H9 (cell line): Measurements from ENCODE around the gene ITGA11. TPM values are rescaled to one million over a fixed set of nuclear protein-coding genes. Genes with fewer than 3 reads are reported as not detected.

ENCODE experiments used
- DNase-seq: peaks from one replicate; pipeline ENCODE4 v3.0.0-alpha.2; 2017
- H2AFZ ChIP-seq: one replicate; pipeline ENCODE4 v1.6.1; 2013; ENCODE audit warnings: mild to moderate bottlenecking, low read length, control low read depth, moderate library complexity
- H2AK5ac ChIP-seq: 2 replicates; pipeline ENCODE4 v1.6.1; 2013; ENCODE audit warnings: low read length, control low read depth, mixed read lengths; ENCODE audit not compliant: insufficient read length
- H2BK120ac ChIP-seq: one replicate; pipeline ENCODE4 v1.6.1; 2013; ENCODE audit warnings: low read depth, mild to moderate bottlenecking, low read length, control low read depth, inconsistent platforms; ENCODE audit not compliant: poor library complexity, severe bottlenecking
- H2BK12ac ChIP-seq: 2 replicates; pipeline ENCODE4 v1.6.1; 2013; ENCODE audit warnings: low read length, control low read depth, mixed read lengths, low read depth; ENCODE audit not compliant: insufficient read length
- H2BK15ac ChIP-seq: 2 replicates; pipeline ENCODE4 v1.6.1; 2013; ENCODE audit warnings: low read depth, low read length, control low read depth
- H2BK20ac ChIP-seq: one replicate; pipeline ENCODE4 v1.6.1; 2013; ENCODE audit warnings: low read depth, mild to moderate bottlenecking, low read length, control low read depth, inconsistent platforms; ENCODE audit not compliant: poor library complexity, severe bottlenecking
- H2BK5ac ChIP-seq: 2 replicates; pipeline ENCODE4 v1.6.1; 2013; ENCODE audit warnings: low read length, control low read depth, mixed read lengths; ENCODE audit not compliant: insufficient read length
- H3K14ac ChIP-seq: 2 replicates; pipeline ENCODE4 v1.6.1; 2013; ENCODE audit warnings: low read length, control low read depth; ENCODE audit not compliant: insufficient read depth
- H3K18ac ChIP-seq: 2 replicates; pipeline ENCODE4 v1.6.1; 2013; ENCODE audit warnings: low read depth, mild to moderate bottlenecking, mixed read lengths, low read length, control low read depth; ENCODE audit not compliant: insufficient read length
- H3K23ac ChIP-seq: 2 replicates; pipeline ENCODE4 v1.6.1; 2013; ENCODE audit warnings: low read length, control low read depth, mixed read lengths, low read depth; ENCODE audit not compliant: insufficient read length
- H3K23me2 ChIP-seq: 2 replicates; pipeline ENCODE4 v1.6.1; 2013; ENCODE audit warnings: low read depth, mild to moderate bottlenecking, mixed read lengths, low read length, control low read depth; ENCODE audit not compliant: insufficient read length, poor library complexity, severe bottlenecking
- H3K27ac ChIP-seq: 2 replicates; pipeline ENCODE4 v1.5.1; 2013; ENCODE audit warnings: low read length, control low read depth, mixed read lengths, low read depth; ENCODE audit not compliant: insufficient read length
- H3K27me3 ChIP-seq: 2 replicates; pipeline ENCODE4 v1.6.1; 2013; ENCODE audit warnings: low read length, control low read depth, inconsistent platforms; ENCODE audit not compliant: insufficient read depth
- H3K4ac ChIP-seq: 2 replicates; pipeline ENCODE4 v1.6.1; 2013; ENCODE audit warnings: low read depth, mild to moderate bottlenecking, control low read depth, inconsistent platforms, low read length, moderate library complexity
- H3K4me1 ChIP-seq: 2 replicates; pipeline ENCODE4 v1.6.1; 2013; ENCODE audit warnings: low read length, control low read depth, inconsistent platforms; ENCODE audit not compliant: insufficient read depth
- H3K4me2 ChIP-seq: 2 replicates; pipeline ENCODE4 v1.6.1; 2013; ENCODE audit warnings: low read length, control low read depth, mixed read lengths; ENCODE audit not compliant: insufficient read length, insufficient read depth
- H3K56ac ChIP-seq: 2 replicates; pipeline ENCODE4 v1.6.1; 2013; ENCODE audit warnings: low read depth, mild to moderate bottlenecking, mixed read lengths, low read length, control low read depth; ENCODE audit not compliant: insufficient read length
- H3K79me1 ChIP-seq: 2 replicates; pipeline ENCODE4 v1.6.1; 2013; ENCODE audit warnings: low read depth, mild to moderate bottlenecking, moderate library complexity, low read length, control low read depth, inconsistent platforms; ENCODE audit not compliant: insufficient read depth, poor library complexity, severe bottlenecking
- H3K79me2 ChIP-seq: 2 replicates; pipeline ENCODE4 v1.6.1; 2013; ENCODE audit warnings: low read length, control low read depth, inconsistent platforms; ENCODE audit not compliant: insufficient read depth
- H3K9ac ChIP-seq: 2 replicates; pipeline ENCODE4 v1.6.1; 2013; ENCODE audit warnings: low read length, control low read depth, mixed read lengths; ENCODE audit not compliant: insufficient read length; ENCODE audit errors: extremely low read depth
- H3K9me3 ChIP-seq: one replicate; pipeline ENCODE4 v1.6.1; 2013; ENCODE audit warnings: low read depth, low read length, inconsistent platforms; ENCODE audit not compliant: control insufficient read depth
- H3T11ph ChIP-seq: one replicate; pipeline ENCODE4 v1.6.1; 2013; ENCODE audit warnings: mild to moderate bottlenecking, low read length, control low read depth, inconsistent platforms
- H4K20me1 ChIP-seq: one replicate; pipeline ENCODE4 v1.6.1; 2013; ENCODE audit not compliant: control insufficient read depth, insufficient read length, insufficient read depth
- H4K5ac ChIP-seq: 2 replicates; pipeline ENCODE4 v1.6.1; 2013; ENCODE audit warnings: low read depth, mild to moderate bottlenecking, mixed read lengths, low read length, control low read depth; ENCODE audit not compliant: insufficient read length
- H4K8ac ChIP-seq: replicated peaks from 2 replicates; pipeline ENCODE4 v1.6.1; 2013; ENCODE audit warnings: low read length, control low read depth, mixed read lengths, low read depth; ENCODE audit not compliant: insufficient read length
- H4K91ac ChIP-seq: 2 replicates; pipeline ENCODE4 v1.6.1; 2013; ENCODE audit warnings: low read depth, mild to moderate bottlenecking, moderate library complexity, mixed read lengths, low read length, control low read depth; ENCODE audit not compliant: insufficient read length
- H3K27ac Mint-ChIP-seq, 3 experiments: 2 replicates in 2 of 3; 3 replicates in 1 of 3; pipeline ENCODE4 v1.8.0; 2020 to 2021; ENCODE audit warnings: mixed read lengths in 3 of 3, mild to moderate bottlenecking in 1 of 3, moderate library complexity in 1 of 3
- H3K27me3 Mint-ChIP-seq: 2 replicates; pipeline ENCODE4 v1.8.0; 2021; ENCODE audit warnings: low read depth, mild to moderate bottlenecking, moderate library complexity, mixed read lengths
- H3K36me3 Mint-ChIP-seq, 3 experiments: 2 replicates in 2 of 3; 3 replicates in 1 of 3; pipeline ENCODE4 v1.8.0; 2020 to 2021; ENCODE audit warnings: low read depth in 3 of 3, mixed read lengths in 3 of 3; ENCODE audit not compliant: insufficient read depth in 1 of 3
- H3K4me1 Mint-ChIP-seq, 2 experiments: 2 replicates each; pipeline ENCODE4 v1.8.0; 2020; ENCODE audit warnings: mixed read lengths in 2 of 2
- H3K4me3 Mint-ChIP-seq, 2 experiments: 2 replicates in 1 of 2; 3 replicates in 1 of 2; pipeline ENCODE4 v1.8.0; 2020 to 2021; ENCODE audit warnings: mild to moderate bottlenecking in 2 of 2, mixed read lengths in 2 of 2, moderate library complexity in 1 of 2
- H3K9me3 Mint-ChIP-seq, 2 experiments: 2 replicates in 1 of 2; 3 replicates in 1 of 2; pipeline ENCODE4 v1.8.0; 2020; ENCODE audit warnings: mild to moderate bottlenecking in 2 of 2, mixed read lengths in 2 of 2, moderate library complexity in 1 of 2
- CTCF ChIP-seq: fragments of 200-600 bp; sonication (generic); conservative IDR thresholded peaks from 3 replicates; pipeline ENCODE4 v1.8.0; 2021; ENCODE audit warnings: antibody characterized with exemption, mild to moderate bottlenecking
- WGBS: extraction: QIAGEN DNeasy Blood & Tissue Kit; methylation state at CpG from one replicate; pipeline ENCODE4 v1.1.7; 2013; ENCODE audit warnings: missing lambda C conversion rate, low lambda C conversion rate, mixed read lengths; ENCODE audit not compliant: insufficient read length; ENCODE audit errors: extremely low coverage; 5-methylcytosine and 5-hydroxymethylcytosine counted together
- total RNA-seq: library from RNA; stranded (reverse); gene quantifications from 2 replicates; pipeline ENCODE4 v1.2.1, GENCODE V29; 2021

ITGA11 gene
- total RNA-seq, 1 experiment from 2014 or later, result 0.07 TPM

GRCh38 chr15:68307131-68307928, 124.6 kb downstream of the ITGA11 start:
- H4K8ac ChIP-seq, result no peak overlapping the region
- no peak overlapping the region for H2AK5ac ChIP-seq
- no peaks in the 10 kb centered on the region for H3K36me3 Mint-ChIP-seq
- H3K4me2 ChIP-seq, result no peak overlapping the region
- WGBS, result no CpG with 5 or more reads among the region's 14 CpGs
- peaks cover 36 to 54% of the 10 kb centered on the region in 2 experiments for H3K4me1 Mint-ChIP-seq
- H3T11ph ChIP-seq, result no peak overlapping the region
- no peak overlapping the region for H2BK15ac ChIP-seq
- H3K18ac ChIP-seq, result no peak overlapping the region
- H2BK12ac ChIP-seq, result no peak overlapping the region
- no peaks in the 10 kb centered on the region for H4K20me1 ChIP-seq
- no peak overlapping the region for H3K4ac ChIP-seq
- H2BK5ac ChIP-seq, result no peak overlapping the region
- peak; percentile 29 for DNase-seq
- H2BK120ac ChIP-seq, result no peak overlapping the region
- no peaks in the 10 kb centered on the region for H3K9me3 ChIP-seq
- no peak overlapping the region for H3K23ac ChIP-seq
- H3K4me1 ChIP-seq, result no peaks in the 10 kb centered on the region; the same call in 1 of the 2 replicates
- H4K5ac ChIP-seq, result no peak overlapping the region
- H3K56ac ChIP-seq, result no peak overlapping the region
- H3K9ac ChIP-seq, result no peak overlapping the region
- no peak overlapping the region for H3K4me3 Mint-ChIP-seq
- H3K14ac ChIP-seq, result no peak overlapping the region
- no peaks in the 10 kb centered on the region for H3K9me3 Mint-ChIP-seq
- no peak for TF ChIP-seq CTCF
- no peak overlapping the region for H3K27ac ChIP-seq
- no peaks in the 10 kb centered on the region for H3K79me1 ChIP-seq
- H3K79me2 ChIP-seq, result no peaks in the 10 kb centered on the region
- H3K27ac Mint-ChIP-seq, result peak overlapping the region in 1 of 3 experiments; percentile 76; a peak in 3 of 7 replicates
- no peak overlapping the region for H2AFZ ChIP-seq
- no peaks in the 10 kb centered on the region for H3K23me2 ChIP-seq
- H4K91ac ChIP-seq, result no peak overlapping the region
- no peaks in the 10 kb centered on the region for H3K27me3 ChIP-seq
- no peak overlapping the region for H2BK20ac ChIP-seq
- peaks cover 2% of the 10 kb centered on the region; the same call in 1 of the 2 replicates for H3K27me3 Mint-ChIP-seq
